ENCODE data around the gene SCAF1. TPM values are rescaled to one million over a fixed set of nuclear protein-coding genes. Genes with fewer than 3 reads are reported as not detected.

SCAF1 gene
- total and polyA plus RNA-seq, 3 donors from 2014 or later, result 51.4 to 78.1 (median 70.8) TPM

- WGBS, 2 donors, result 92 to 98% methylated on average over 7 of the region's 7 CpGs
- Histone ChIP-seq H3K9me3 (no peaks in the 10 kb centered on the region), H3K27me3 (no peaks in the 10 kb centered on the region), H3K4me3 (no peak overlapping the region), H3K4me1 (no peaks in the 10 kb centered on the region), H3K27ac (no peak overlapping the region), H3K36me3 (ENCODE audit: low read depth, missing control alignments) (no peaks in the 10 kb centered on the region)
- no peak for DNase-seq
- intact Hi-C loops (cut with DNase I; ENCODE audit: low total_unique reads), result no loop called here
- no peak for TF ChIP-seq POLR2A (IDR thresholded peaks at IDR 0.05)
- no peak for TF ChIP-seq CTCF (IDR thresholded peaks at IDR 0.05)
Measured at GRCh38 chr19:49696865-49697264, 54.9 kb downstream of the SCAF1 start.

GRCh38 chr19:49699364-49699763 lies 57.4 kb downstream of the SCAF1 start:
- no peak for DNase-seq
- Histone ChIP-seq H3K27ac (no peak overlapping the region), H3K36me3 (ENCODE audit: low read depth, missing control alignments) (no peaks in the 10 kb centered on the region), H3K27me3 (no peaks in the 10 kb centered on the region), H3K9me3 (no peaks in the 10 kb centered on the region), H3K4me3 (no peak overlapping the region), H3K4me1 (no peaks in the 10 kb centered on the region)
- TF ChIP-seq POLR2A (IDR thresholded peaks at IDR 0.05), result no peak
- no peak for TF ChIP-seq CTCF (IDR thresholded peaks at IDR 0.05)
- 91 to 94% methylated on average over 5 of the region's 5 CpGs for WGBS, 2 donors
- intact Hi-C loops (cut with DNase I; ENCODE audit: low total_unique reads), result no loop called here

- WGBS, 2 donors, result 62 to 65% methylated on average over 1 to 11 of the region's 11 CpGs
- no peak for DNase-seq
- H3K36me3 ChIP-seq (ENCODE audit: low read depth, missing control alignments), result no peaks in the 10 kb centered on the region
- H3K4me3 ChIP-seq, result no peak overlapping the region
- no peaks in the 10 kb centered on the region for H3K9me3 ChIP-seq
- H3K27me3 ChIP-seq, result no peaks in the 10 kb centered on the region
- TF ChIP-seq POLR2A (IDR thresholded peaks at IDR 0.05) (no peak), CTCF (IDR thresholded peaks at IDR 0.05) (no peak)
- intact Hi-C loops (cut with DNase I; ENCODE audit: low total_unique reads), result no loop called here
- no peak overlapping the region for H3K27ac ChIP-seq
- no peaks in the 10 kb centered on the region for H3K4me1 ChIP-seq
Measured at GRCh38 chr19:49700563-49700962, 58.6 kb downstream of the SCAF1 start.

- intact Hi-C loops (cut with DNase I; ENCODE audit: low total_unique reads), result no loop called here
- TF ChIP-seq CTCF (IDR thresholded peaks at IDR 0.05) (no peak), POLR2A (IDR thresholded peaks at IDR 0.05) (no peak)
- Histone ChIP-seq H3K36me3 (ENCODE audit: low read depth, missing control alignments) (no peaks in the 10 kb centered on the region), H3K4me1 (no peaks in the 10 kb centered on the region), H3K9me3 (no peaks in the 10 kb centered on the region), H3K27ac (no peak overlapping the region), H3K4me3 (peak overlapping the region; percentile 15 to 29), H3K27me3 (no peaks in the 10 kb centered on the region)
- WGBS, 2 donors, result 53 to 55% methylated on average over 27 to 40 of the region's 40 CpGs
- no peak for DNase-seq
Measured at GRCh38 chr19:49701271-49701786, 59.3 kb downstream of the SCAF1 start.

- H3K27me3 ChIP-seq, result no peaks in the 10 kb centered on the region
- no peak overlapping the region for H3K4me3 ChIP-seq
- TF ChIP-seq POLR2A (IDR thresholded peaks at IDR 0.05) (no peak), CTCF (IDR thresholded peaks at IDR 0.05) (no peak)
- intact Hi-C loops (cut with DNase I; ENCODE audit: low total_unique reads), result no loop called here
- DNase-seq, result no peak
- no peak overlapping the region for H3K27ac ChIP-seq
- H3K36me3 ChIP-seq (ENCODE audit: low read depth, missing control alignments), result no peaks in the 10 kb centered on the region
- H3K9me3 ChIP-seq, result no peaks in the 10 kb centered on the region
- WGBS, 2 donors, result 92 to 94% methylated on average over 9 to 22 of the region's 22 CpGs
- H3K4me1 ChIP-seq, result no peaks in the 10 kb centered on the region
Measured at GRCh38 chr19:49704888-49705642, 63.1 kb downstream of the SCAF1 start.
